Measurements from ENCODE around the gene MICALL2.

GRCh38 chr7:1404460-1404809, 54.8 kb downstream of the MICALL2 start:
- TF ChIP-seq JUND (IDR thresholded peaks at IDR 0.05) (no peak), CTCF (IDR thresholded peaks at IDR 0.05) (no peak), RCOR1 (IDR thresholded peaks at IDR 0.05; ENCODE audit: low read length) (no peak), EZH2phosphoT487 (IDR thresholded peaks at IDR 0.05; ENCODE audit: borderline replicate concordance, low read depth) (no peak)

Measured in SK-N-SH (cell line).